GM19025 (cell line): Measurements from ENCODE around the gene CLCNKB.

Source experiments
- ATAC-seq: cut with Tn5 transposase; IDR thresholded peaks from one replicate; pipeline ENCODE4 v1.9.1; 2021; ENCODE audit warnings: mild to moderate bottlenecking, low read depth, moderate library complexity; ENCODE audit not compliant: unreplicated experiment

CLCNKB gene

DNA sequence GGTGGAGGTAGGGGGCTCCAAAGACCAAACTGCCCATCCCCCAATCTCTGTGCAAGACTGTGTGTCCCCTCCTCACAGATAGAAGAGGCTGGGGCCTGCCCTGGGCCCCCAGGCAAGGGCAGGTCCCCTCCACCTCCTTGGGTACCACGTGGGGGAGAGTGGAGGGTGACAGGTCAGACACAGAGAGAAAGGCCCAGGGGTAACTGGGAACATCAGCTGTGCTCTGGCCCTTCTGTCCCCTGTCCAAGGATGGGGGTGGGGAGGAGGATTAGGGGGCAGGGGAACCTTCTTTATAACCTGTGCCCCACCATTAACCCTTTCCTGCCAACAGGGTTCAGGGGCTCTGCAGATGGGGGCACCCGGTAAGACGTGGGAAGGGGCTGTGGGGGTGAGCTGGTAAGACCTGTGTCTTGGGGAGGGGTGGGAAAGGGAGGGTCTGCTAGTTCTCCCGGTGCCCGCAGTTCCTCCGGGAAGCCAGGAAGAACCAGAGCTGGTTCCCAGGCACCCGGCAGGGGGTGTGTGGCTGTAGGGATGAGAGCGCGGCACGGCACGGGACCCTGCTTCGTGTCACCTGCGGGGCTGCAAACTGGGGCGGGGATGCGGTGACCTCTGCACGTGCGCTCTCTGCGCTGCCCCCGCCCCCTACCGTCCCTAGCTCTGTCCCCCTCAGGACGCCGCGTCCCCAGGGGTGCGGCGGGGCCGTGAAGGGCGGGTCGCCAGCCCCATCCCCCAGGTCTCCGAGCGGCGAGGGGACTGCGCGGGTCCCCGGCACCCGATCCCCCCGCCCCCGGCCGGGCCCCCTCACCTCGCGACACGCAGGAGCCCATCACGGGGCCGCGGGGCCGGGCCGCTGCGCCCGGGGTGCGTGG, 29.3 kb downstream of the CLCNKB start:
- ATAC-seq: no peak

DNA sequence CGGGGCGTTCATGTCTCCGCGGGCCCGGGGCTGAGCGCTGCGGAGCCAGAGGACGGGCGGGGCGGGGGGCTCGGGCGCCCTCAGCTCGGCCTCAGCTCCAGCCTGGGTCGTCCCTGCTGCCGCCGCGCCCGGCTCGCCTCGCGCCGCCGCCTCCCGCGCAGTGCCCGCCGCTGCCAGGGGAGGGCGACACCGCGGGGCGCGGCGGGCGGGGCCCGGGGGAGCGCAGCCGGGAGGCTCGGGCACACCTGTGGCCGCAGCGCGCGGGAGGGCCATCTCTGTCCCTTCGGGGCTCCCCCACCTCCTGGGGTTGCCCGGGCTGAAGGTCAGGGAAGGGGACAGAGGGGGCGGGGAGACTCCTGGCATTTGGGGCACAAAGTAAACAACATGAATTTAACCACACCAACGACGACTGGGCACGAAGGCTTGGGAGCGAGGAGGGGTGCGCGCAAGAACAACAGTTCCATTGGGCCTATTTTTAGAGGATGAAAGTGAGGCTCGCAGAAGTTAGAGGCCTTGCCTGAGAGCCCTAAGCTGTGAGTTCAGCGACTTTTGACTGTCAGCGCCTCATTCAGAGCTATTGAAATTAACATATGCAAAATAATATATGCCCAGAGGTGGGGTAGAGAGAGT, 30.0 kb downstream of the CLCNKB start, which contains the start of gene FAM131C:
Gene FAM131C, minus strand, starts transcription at position 162 of the 630 bp plus-strand sequence. CDS start 209 bp downstream, outside the sequence.
- ATAC-seq: no peak

DNA sequence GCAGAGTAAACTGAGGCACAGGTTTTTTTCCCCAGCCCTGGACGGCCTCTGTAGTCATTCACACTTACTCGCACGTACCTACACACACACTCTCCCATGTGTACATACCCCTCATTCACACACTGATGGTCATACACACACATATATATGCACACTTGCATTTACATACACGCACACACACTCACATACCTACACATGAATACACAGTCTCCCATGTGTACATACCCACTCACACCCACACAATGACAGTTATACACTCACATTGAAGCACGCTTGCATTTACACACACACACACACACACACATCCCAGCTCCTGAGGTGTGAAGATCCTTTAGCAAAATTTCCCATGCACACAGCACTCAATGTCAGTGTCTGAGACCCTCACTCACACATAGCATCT, 30.6 kb downstream of the CLCNKB start:
- ATAC-seq: no peak

DNA sequence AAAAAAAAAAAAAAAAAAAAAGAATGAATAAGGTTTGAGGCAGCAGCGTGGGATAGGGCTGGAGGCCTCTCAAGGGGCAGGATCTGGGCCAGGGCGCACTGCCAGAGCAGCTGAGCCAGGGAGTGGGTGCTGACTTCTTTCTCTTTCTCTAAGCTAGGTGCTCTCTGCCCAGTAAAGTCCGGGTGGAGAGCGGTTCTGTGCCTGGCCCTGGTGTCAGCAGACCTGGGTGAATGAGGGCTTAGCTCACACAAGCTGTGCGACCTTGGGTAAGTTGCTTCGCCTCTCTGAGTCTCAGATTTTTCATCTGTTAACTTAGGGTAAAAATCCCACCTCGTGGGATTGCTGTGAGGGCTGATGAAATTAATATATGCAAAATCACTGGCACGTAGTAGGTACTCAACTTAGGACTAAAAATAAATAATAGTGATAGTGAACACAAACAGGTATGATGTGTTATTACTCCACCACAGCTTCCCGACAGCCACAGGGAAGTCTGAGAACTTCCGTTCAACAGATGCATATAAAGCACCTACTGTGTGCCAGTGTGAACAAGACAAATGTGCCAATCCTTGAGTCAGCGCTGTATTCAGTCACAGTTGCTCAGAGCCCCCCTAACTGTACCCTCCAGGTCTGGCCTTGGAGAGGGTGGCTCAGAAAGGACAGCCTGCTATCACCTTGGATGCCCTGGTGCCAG, 31.9 kb downstream of the CLCNKB start:
- no peak for ATAC-seq

DNA sequence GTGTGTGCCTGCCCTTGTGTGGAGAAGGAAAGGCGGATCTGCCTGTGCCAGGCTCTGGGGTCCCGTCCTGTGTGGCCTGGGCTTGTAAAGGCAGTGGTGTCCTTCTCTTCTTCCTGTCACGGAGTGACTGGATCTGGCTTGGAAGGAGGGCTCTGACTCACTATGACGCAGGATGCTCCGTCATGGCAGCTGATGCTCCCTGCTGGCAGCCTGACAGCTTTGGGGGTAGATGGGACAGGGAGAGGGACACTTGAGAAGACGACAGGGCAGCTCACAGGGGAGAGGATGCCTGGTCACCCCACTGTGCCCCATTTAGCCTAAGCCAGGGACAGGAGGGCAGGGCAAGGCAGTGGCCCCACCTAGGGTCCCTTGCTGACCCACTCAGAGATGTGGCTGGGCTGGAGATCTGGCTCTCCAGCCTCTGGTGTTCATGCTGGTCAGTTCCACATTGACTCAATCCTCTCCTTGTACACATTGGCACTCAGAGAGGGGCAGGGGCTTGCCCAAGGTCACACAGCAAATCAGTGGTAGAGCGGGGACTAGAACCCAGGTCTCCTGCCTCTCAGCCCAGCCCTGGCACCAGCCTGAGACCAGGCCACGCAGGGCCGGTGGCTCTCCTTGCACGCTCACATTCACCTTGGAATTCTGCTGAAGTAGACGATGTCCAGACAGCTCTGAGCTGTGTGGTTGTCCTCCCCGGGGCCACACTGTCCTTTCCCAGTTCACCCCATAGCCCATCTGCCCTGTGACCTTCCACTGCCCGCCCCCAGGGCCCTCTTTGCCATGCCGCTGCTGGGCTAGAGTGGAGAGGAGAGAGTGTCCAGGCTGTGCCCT, 32.7 kb downstream of the CLCNKB start:
- no peak for ATAC-seq

DNA sequence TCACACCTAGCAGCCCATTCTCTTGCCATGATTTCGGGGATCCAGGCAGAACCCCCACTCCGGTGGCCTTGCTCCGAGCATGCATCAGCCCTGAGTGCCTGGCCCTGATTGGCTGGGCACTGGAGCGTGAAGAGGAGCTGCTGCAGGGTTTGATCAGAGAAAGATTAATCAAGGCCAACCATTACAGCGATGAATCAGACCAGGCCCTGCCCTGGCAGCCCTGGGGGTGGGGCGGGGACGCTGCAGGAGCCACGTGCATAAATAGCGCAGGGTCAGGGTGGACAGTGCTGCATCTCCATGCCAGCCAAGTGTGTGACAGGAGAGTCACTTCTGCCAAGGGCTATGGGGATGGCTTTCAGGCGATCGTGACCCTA, 33.3 kb downstream of the CLCNKB start:
- no peak for ATAC-seq

DNA sequence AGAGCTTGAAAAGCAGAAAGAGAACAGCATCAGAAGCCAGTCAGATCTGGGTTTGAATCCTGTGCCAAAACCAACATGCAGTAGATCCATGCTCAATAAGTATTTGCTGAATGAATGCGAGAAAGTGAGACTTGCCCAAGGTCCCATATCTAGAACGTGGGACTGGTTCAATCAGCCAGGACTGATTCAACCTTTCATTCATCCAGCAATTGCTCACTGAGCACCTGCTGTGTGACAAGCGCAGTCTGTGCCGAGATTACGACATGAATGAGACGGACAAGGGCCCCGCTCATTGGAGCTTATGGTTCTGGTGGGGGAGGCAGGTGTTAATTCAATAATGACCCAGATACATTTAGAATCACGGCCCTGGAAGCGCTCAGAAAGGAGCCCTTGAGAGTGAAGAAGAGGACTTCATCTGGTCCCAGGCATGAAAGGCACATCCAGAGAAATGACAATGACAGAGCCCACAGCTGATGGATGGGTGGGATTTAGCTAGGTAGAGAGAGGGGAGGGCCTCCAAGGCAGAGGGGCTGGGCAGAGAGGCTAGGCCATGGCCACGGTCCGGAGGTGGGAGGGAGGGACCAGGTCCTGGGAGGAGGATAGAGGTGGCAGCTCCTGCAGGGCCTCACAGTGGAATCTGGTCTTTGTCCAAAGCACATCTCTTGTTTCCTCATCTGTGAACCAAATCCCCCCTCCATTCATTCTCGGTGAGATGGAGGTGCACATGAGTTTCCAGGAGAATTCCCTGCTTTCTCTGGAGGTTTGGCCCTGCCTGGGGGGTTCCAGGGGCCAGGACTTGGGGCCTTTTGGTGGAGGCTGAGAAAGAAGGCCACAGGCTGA, 34.0 kb downstream of the CLCNKB start:
- no peak for ATAC-seq

DNA sequence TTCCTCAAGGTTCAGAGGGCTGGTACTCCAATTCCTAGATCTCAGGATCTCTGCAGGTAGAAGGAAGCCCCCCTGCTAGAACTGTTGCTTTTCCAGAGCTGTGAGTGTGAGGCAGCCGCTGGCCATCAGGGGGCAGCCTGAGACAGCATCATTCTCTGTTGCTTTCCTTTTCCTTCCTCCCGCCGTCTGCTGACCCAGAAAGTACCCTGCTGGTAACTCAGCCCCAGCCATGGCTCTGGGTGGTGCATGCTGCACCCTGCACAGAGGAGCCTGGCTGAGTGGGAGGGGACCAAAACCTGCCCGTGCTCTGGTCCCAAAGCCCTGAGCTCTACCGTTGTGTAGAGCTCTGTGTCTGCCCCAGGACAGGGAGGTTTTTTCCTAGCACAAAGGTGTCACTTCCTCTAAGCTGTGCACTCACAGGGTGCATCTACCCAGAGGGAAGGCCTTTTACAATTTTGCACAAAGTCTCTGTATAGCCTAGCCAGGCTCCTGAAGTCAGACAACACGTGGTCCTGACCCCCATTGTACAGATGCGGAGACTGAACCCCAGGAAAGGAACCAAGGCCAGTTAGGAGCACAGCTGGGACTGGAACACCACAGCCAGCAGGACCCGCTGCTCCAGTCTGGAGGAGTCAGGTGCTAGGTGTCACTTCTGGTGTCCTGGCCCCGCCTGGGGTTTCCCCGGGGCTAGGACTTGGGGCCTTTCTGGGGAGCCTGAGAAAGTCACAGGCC, 35.5 kb downstream of the CLCNKB start:
- no peak for ATAC-seq

DNA sequence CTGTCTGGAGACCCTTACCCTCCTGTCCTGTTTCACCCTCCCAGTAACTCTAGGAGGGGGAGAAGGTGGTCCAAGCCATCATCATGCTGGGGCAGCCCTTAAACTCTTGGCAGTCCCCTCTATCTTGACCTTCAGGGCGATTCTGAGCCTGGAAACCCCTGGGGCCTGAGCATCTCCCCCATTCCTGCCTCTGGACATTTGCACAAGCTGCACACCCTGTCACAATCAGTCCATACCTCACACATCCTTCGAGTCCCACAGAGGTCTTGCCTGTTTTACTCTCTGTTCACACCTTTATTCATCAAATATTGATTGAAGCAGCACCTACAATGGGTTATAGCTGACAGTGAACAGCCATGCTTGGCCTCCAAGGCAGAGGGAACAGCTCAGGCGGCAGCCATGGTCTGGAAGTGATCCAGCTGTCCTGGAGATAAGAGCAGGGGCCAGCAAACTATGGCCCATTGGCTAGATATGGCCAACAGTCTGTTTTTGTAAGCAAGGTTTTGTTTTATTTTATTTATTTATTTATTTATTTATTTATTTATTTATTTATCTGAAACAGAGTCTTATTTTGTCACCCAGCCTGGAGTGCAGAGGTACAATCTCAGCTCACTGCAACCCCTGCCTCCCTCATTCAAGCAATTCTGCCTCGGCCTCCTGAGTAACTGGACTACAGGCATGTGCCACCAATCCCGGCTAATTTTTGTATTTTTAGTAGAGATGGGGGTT, 37.0 kb downstream of the CLCNKB start:
- no peak for ATAC-seq

DNA sequence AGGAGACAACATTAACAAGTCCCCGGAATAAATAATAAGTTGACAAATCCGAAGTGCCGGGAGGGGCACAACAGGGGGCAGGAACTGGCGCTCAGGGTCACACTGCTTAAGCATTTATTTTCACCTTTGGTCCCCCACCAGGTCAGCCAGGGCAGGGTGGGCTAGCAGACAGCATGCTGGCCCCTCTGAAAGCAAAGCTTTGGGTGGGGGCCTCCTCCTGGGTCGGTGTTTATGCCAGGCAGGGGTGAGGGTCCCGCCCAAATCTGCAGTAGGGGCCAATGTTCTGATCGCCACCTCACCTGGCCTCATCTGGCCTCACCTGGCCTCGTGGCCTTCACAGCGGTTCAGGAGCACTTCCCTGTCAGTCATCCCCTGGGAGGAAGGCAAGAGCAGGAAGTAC, 38.1 kb downstream of the CLCNKB start:
- ATAC-seq: no peak

DNA sequence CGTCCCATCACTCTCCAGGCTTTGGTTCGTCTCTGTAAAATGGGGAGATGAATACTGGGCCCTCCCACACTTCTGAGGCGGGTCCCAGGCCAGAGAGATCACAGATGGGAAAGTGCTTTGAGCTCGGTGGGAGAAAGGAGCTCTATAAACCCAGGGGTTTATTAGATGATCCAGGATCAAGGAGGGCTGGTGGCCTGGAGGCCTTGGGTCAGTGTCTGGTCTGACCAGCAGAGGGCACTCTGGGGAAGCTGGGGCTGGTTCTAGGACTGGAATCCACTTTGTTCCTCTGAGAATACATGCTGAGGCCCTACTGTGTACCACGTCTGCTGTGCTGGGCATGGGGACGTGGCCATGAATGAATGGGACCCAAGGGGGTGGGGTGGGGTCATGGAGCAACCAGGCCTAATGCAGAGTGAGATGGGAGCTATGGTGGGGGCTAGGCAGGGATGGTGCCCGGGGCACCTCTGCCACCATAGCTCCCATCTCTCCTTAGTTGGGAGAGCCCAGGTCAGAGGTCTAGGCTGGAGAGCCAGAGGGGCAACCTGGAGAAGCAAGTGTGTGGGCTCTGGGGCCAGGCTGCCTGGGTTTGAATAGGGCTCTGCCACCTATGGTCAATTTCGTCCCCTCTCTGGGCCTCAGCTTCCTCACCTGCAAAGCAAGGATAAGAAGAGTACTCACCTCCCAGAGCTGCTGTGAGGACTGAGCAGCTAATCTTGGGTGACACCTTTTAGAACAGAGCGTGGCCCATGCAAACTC, 38.9 kb downstream of the CLCNKB start:
- no peak for ATAC-seq

DNA sequence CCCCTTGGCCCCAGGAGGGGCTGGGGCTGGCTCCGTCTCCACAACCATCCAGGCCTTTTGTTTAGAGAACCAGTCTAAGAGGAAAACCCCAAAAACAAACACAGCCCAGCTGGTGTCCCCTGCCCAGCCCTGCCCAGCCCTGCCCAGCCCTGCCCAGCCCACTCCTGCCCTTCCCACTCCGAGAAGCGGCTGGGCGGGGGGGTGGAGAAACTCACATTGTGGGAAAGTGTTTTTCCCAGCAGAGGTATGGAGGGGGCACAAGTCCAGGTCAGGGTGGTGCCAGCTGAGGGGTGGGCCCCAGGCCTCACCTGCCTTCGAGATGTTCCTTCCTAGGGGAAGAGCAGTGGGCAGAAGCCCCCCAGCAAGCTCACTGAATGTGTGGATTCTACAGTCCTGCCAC, 39.9 kb downstream of the CLCNKB start:
- ATAC-seq: no peak

DNA sequence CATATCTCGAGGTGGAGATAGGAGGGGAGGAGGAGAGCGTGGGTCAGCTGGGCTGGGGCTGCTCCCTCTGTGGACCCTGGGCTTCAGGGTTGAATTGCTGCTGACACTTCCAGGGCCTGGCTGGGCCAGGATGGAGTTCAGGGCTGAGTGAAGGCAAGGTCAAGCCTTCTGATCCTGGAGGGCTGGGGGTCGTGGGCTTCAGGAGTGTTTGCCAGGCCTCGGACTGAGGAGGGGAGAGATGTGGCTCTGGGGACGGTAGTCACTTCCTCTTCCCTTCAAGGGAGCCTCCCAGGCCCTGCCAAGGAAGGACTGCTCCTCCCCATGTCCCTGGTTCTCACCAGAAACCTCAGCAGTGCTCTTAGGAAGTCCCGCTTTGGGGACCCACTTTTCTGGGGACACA, 41.9 kb downstream of the CLCNKB start:
- ATAC-seq: no peak

DNA sequence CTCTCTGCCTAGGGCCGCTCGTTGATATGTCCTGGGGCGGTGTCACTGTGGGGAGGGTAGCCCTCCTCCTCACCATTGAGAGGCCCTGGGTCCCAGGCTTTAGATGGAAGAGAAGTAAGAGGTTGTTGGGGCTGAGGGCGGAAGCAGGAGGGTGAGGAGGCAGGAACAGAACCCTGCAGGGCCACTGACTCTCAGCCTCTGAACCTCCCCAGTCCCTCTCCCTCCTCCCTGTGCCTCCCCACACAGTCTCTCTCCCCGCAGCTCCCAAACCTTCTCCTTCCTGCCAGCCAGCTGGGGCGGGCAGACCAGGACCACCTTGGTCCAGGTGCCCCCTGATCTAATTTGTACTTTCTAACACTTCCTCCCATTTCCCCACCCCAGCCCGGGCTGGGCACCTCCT, 44.2 kb downstream of the CLCNKB start:
- no peak for ATAC-seq

DNA sequence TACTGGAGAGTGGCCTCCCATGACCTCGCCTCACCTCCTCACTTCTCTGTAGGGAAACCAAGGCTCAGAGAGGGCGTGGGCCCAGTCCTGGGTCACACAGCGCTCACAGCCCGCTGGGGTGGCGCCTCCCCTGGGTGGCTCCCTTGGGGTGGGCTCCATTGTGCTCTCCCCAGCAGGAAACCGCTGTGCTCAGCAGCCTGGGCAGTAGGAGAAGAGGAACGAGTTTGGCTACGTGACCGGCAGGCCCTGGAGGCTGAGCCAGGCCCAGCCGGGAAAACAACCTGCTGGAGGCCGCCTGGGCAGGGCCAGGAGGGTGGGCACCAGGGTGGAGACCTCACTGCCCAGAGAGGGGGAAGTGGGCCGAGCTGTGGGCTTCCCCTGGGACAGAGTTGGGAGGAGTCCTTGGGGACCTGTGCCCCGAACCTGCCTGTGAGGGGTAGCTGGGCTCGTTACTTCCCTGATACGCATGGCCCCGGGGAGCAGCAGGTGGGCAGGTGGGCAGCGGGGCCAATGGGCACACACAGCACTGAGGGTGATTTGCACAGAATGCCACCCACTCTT, 44.8 kb downstream of the CLCNKB start:
- no peak for ATAC-seq

DNA sequence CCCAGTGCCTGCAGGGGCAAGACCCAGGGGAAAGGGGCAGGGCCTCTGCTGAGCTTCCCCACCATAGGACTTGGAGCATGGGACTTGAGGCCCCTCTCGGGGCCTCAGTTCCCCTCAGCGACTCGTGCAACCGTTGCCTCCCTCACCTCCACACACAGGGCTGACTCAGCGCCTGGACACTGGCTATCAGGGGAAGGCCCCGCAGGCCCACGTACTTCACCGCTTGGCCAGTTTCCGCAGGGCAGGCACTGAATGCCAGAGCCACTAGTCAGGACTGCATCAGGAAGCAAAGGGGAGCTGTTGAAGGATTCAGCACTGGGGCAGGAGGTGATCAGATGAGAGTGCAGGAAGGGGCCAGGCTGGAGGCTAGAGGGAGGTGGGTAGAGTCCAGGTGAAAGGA, 45.4 kb downstream of the CLCNKB start:
- no peak for ATAC-seq

DNA sequence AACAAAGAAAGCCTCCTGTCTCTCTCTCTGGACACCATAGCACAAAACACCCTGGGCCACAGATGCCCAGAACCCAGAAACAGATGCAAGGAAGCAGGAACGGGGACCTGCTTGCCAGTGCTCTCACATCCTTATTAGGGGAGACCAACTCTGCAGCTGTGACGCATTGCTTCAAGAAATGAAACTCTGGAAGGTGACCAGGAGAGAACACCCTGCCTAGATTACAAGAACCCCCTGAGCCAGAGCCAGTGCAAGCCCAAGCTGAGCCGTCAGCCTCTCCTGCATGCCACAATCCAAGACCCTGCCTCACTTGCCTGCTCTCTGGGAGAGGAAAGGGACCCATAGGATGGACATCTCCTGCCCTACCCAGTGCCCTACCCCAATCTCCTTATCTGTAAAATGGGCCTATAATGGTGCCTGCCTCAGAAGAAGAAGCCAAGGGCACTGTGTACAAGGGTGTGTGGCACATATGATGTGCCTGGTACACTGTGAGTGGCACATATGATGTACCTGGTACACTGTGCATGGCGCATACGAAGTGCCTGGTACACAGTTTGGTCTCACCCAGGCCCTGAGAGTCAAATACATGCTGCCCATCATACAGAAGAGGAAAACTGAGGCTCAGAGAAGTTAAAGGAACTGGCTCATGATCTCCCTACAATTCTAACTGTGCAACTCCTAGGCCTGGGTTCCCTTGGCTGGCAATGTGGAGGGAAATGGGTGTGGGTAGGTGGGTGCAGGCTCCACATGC, 46.7 kb downstream of the CLCNKB start:
- ATAC-seq: no peak
